ENCODE results near the gene PML. TPM values are rescaled to one million over a fixed set of nuclear protein-coding genes. Genes with fewer than 3 reads are reported as not detected.
A peak's percentile ranks its signal among the peaks of the same experiment; 100 is the strongest.

Gene PML
- total and polyA plus RNA-seq, 12 donors, result 17.9 to 50.1 (median 22.5) TPM

GRCh38 chr15:73983773-73984172 lies 10.7 kb upstream of the PML start:
- Histone ChIP-seq H3K4me1 (peaks cover 61 to 90% (median 80%) of the 10 kb centered on the region in 9 donors), H3K27me3 (no peaks in the 10 kb centered on the region), H3K9me3 (no peaks in the 10 kb centered on the region), H3K4me3 (no peak overlapping the region), H3K36me3 (peaks cover 0 to 35% (median 6%) of the 10 kb centered on the region in 9 donors), H3K27ac (peak overlapping the region; percentile 88 to 100 (median 98))
- DNase-seq (peak in 1 of 2 donors; percentile 25), ATAC-seq (peak in 1 of 8 donors; percentile 3)
- no peak for TF ChIP-seq CTCF (IDR thresholded peaks at IDR 0.05)
- intact Hi-C loops (cut with DNase I), result loop anchor here in 1 of 10 donors (5.0 kb wide), 1 partner anchor 49 kb away; no protein-coding TSS in a partner anchor
- 89 to 92% methylated on average over 9 of the region's 9 CpGs for WGBS, 2 donors

GRCh38 chr15:73984208-73984979 lies 10.1 kb upstream of the PML start:
- no peak overlapping the region for H3K4me3 ChIP-seq
- intact Hi-C loops (cut with DNase I), result loop anchor here in 1 of 10 donors (5.0 kb wide), 1 partner anchor 48 kb away; no protein-coding TSS in a partner anchor
- H3K9me3 ChIP-seq, result no peaks in the 10 kb centered on the region
- H3K4me1 ChIP-seq, result peaks cover 64 to 96% (median 86%) of the 10 kb centered on the region in 9 donors
- no peaks in the 10 kb centered on the region for H3K27me3 ChIP-seq
- ATAC-seq (no peak), DNase-seq (no peak)
- TF ChIP-seq CTCF (IDR thresholded peaks at IDR 0.05), result no peak
- peaks cover 0 to 40% (median 6%) of the 10 kb centered on the region in 9 donors for H3K36me3 ChIP-seq
- H3K27ac ChIP-seq, result peak overlapping the region; percentile 88 to 100 (median 98)
- WGBS, 2 donors, result 66 to 67% methylated on average over 13 of the region's 13 CpGs

- intact Hi-C loops (cut with DNase I), result loop anchor here in 1 of 10 donors (5.0 kb wide), 1 partner anchor 52 kb away; no protein-coding TSS in a partner anchor
- no peaks in the 10 kb centered on the region for H3K27me3 ChIP-seq
- H3K36me3 ChIP-seq, result peaks cover 0 to 40% (median 6%) of the 10 kb centered on the region in 9 donors
- peak overlapping the region; percentile 12 to 100 (median 98) for H3K27ac ChIP-seq
- TF ChIP-seq CTCF (IDR thresholded peaks at IDR 0.05), result no peak
- ATAC-seq (no peak), DNase-seq (no peak)
- H3K9me3 ChIP-seq, result no peaks in the 10 kb centered on the region
- H3K4me1 ChIP-seq, result peaks cover 67 to 98% (median 95%) of the 10 kb centered on the region in 9 donors
- 74 to 86% methylated on average over 13 of the region's 13 CpGs for WGBS, 2 donors
- H3K4me3 ChIP-seq, result no peak overlapping the region
Measured at GRCh38 chr15:73985101-73985873, 9.2 kb upstream of the PML start.
